PFSK-1 (cell line): Measurements from ENCODE around the gene IMPDH2.

Source experiments
- FOXP2 ChIP-seq: optimal IDR thresholded peaks from 2 replicates; pipeline ENCODE3; 2011; ENCODE audit warnings: borderline replicate concordance, control low read depth, inconsistent platforms; ENCODE audit not compliant: insufficient read depth; ENCODE audit errors: extremely low read length, extremely low read depth
- POLR2AphosphoS5 ChIP-seq: IDR thresholded peaks from 2 replicates; pipeline ENCODE4 v1.6.1; 2012; ENCODE audit warnings: low read depth, mild to moderate bottlenecking, control low read depth, low read length, moderate library complexity
- REST ChIP-seq, 2 experiments: IDR thresholded peaks; 2 replicates each; pipeline versions ENCODE4 v1.6.1 to v1.8.0; 2011 to 2012; ENCODE audit warnings: low read depth in 2 of 2, low read length in 2 of 2, control low read depth in 1 of 2, inconsistent platforms in 1 of 2, mild to moderate bottlenecking in 1 of 2, moderate library complexity in 1 of 2; ENCODE audit not compliant: insufficient read depth in 1 of 2
- SIN3A ChIP-seq: IDR thresholded peaks from 2 replicates; pipeline ENCODE4 v1.6.1; 2012; ENCODE audit warnings: mild to moderate bottlenecking, low read length, moderate library complexity, borderline replicate concordance; ENCODE audit not compliant: insufficient read depth
- TAF1 ChIP-seq: IDR thresholded peaks from 2 replicates; pipeline ENCODE4 v1.6.1; 2012; ENCODE audit warnings: low read length, control low read depth, borderline replicate concordance; ENCODE audit not compliant: insufficient read depth

The IMPDH2 gene

DNA sequence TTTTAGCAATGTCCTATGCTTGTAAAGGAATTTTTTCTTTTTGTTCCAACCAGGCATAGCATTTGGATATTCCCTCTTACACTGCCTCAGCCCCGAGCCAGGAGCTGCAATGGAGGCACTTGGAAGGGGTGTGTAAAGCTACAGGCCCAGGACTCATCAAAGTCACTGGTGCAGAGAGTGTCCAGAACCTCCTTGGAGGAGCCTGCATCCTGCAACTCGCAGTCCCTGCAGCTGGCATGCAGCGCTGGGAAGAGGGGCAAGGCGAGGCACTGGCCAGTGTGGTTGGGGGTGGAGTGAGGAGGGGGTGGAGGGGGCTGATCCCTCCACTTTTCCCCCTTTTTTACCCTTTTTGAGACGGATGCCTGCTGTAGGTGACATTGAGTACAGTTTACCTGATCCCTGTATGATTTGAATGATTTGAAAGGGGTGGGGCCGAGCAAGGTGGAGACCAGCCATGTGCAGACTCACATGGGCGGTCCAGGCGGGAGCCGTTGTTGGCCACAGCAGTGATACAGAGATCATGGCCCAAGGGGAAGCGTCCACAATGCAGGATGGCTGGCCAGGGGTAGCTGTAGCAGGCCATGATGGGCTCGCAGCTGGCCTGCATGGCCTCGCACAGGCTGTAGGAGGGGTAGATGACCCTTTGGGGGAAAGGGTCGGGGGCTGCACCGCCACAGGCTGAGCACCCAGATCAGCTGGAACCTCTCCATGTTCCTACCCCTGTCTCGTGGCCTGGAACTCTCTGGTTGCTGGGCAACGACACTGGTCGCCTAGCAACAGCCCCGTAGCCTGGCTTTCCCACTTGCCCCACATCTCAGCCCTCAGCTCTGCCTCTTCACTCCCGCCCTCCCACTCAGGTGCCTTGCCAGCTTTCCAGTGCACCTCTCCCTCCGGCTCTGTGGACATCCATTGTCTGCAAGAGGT is 31.2 kb downstream of the IMPDH2 start:
- no peak for TF ChIP-seq SIN3A
- TF ChIP-seq POLR2AphosphoS5: no peak
- TF ChIP-seq FOXP2: no peak
- no peak for TF ChIP-seq REST (IDR thresholded peaks at IDR 0.05; ENCODE audit: insufficient read depth in 1 of 2, low read depth in 2 of 2, low read length in 2 of 2)
- TF ChIP-seq TAF1: no peak

DNA sequence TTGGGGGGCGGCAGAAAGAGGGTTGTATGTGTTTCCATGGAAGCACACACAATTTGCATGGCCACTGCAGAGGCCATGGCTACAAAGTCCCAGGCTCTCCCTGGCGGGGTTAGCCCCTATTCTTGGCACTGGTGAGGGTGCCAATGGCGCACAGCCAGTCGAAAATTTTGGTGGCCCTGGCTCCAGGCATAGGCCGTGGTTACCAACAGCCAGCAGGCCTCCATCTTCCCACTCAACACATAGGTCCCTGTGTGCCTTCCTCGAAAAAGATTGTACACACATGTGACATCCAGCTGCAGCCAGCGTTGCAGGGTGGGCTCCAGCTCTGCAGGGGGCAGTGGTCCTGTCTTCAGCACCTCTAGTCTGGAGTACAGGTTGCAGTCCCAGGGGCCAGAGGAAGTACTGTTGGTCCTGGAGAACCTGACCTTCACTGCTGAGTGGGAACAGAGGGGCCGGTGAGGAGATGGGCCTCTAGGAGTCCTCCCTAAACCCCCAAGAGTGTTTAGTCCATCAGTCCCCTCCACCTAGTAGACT is 32.0 kb downstream of the IMPDH2 start:
- TF ChIP-seq SIN3A: no peak
- no peak for TF ChIP-seq TAF1
- TF ChIP-seq POLR2AphosphoS5: no peak
- no peak for TF ChIP-seq REST (IDR thresholded peaks at IDR 0.05; ENCODE audit: insufficient read depth in 1 of 2, low read depth in 2 of 2, low read length in 2 of 2)
- no peak for TF ChIP-seq FOXP2

DNA sequence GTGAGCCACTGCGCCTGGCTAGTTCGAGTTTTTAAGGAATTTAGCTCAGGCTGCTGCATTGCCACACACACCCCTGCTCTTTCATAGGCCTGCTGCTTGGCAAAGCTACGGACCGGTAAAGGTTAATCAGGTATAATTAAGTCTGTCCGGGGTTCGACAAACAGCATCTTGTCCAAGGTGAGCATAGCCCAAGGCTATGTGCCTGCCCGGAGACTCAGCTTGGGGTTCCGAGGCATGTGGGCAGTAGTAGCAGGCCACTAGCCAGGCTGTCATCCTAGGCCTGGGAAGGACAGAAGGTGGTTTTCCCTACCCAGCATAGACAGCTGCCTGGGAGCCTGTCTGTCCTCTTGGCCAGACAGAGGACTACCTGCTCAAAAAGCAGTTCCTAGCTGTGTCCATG is 32.6 kb downstream of the IMPDH2 start:
- TF ChIP-seq TAF1: no peak
- TF ChIP-seq POLR2AphosphoS5: no peak
- TF ChIP-seq FOXP2: no peak
- TF ChIP-seq SIN3A: no peak
- no peak for TF ChIP-seq REST (IDR thresholded peaks at IDR 0.05; ENCODE audit: insufficient read depth in 1 of 2, low read depth in 2 of 2, low read length in 2 of 2)

DNA sequence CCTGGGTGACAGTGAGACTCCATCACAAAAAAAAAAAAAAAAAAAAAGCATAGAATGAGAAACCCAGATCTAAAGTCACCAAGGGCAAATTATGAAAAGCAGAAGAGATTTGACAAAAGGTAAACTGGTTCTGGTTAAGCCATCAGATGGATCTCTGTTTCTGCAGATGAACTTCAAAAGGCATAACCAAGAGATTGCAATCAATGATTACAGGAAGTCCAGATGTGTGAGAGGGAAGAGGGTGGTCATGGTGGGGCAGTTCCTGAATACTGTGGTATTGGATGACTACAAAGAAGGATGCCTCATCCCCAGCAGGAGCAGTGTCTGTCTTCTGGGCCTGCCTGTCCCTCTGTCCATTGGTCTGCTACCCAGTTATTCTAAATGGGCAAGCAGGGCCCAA is 35.4 kb downstream of the IMPDH2 start:
- TF ChIP-seq REST (IDR thresholded peaks at IDR 0.05; ENCODE audit: insufficient read depth in 1 of 2, low read depth in 2 of 2, low read length in 2 of 2) (no peak), TAF1 (no peak), SIN3A (no peak), FOXP2 (no peak), POLR2AphosphoS5 (no peak)
